Caki2 (cell line): ENCODE results near the gene AHCTF1. TPM values are rescaled to one million over a fixed set of nuclear protein-coding genes. Genes with fewer than 3 reads are reported as not detected.

Source experiments
- DNase-seq: peaks from one replicate; pipeline ENCODE4 v3.0.0-alpha.2; 2015; ENCODE audit warnings: low read depth
- in situ Hi-C: cut with HindIII; loops from 2 replicates; pipeline ENCODE4 v1.10.0; 2016; ENCODE audit warnings: low sequenced_read_pairs, low pct_unique_long_range_greater_than_20kb, mixed read lengths
- total RNA-seq: library from RNA; depleted of rRNA; stranded (reverse); fragments of >200 nt; shearing (Covaris generic); gene quantifications from 2 replicates; pipeline ENCODE4 v1.2.3, GENCODE V29; 2014; ENCODE audit warnings: low replicate concordance; rRNA removed

AHCTF1 gene
- total RNA-seq, 1 experiment from 2014 or later: 13.0 TPM

DNA sequence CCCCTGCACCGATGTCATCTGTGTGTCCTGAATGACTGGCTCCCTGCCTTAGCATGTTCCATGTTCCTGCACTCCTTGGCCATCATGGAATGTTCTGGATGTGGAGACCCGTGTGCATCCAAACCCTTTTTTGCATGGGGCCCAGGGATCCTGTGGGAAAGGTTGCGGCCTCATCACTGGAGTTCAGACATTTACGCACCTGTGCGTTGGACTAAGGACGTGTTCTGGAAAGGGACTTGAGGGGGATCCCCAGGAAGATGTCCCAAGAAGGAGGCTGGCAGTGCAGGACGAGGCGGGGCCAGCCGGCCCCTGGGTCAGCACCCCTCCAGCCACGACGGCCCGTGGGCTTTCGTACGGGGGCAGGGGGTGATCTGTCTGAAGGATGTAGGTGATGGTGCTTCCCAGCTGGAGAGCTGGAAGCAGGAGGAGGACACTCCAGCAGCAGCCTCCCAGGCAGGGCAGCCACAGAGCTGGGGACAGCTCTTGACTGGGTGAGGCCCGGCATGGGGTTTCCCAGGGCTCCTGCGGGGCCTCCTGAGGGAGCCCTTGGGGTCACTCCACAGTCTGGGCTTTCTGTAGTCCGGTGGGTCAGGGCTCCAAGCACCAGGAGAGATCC, 140.3 kb downstream of the AHCTF1 start:
- DNase-seq: no peak
- in situ Hi-C loops: no loop called here

- DNase-seq: no peak
- in situ Hi-C loops: no loop called here
Observed at GRCh38 chr1:246790833-246791232, 140.9 kb downstream of the AHCTF1 start.

- in situ Hi-C loops: no loop called here
- DNase-seq: no peak
Observed at GRCh38 chr1:246790364-246790763, 141.4 kb downstream of the AHCTF1 start.

DNA sequence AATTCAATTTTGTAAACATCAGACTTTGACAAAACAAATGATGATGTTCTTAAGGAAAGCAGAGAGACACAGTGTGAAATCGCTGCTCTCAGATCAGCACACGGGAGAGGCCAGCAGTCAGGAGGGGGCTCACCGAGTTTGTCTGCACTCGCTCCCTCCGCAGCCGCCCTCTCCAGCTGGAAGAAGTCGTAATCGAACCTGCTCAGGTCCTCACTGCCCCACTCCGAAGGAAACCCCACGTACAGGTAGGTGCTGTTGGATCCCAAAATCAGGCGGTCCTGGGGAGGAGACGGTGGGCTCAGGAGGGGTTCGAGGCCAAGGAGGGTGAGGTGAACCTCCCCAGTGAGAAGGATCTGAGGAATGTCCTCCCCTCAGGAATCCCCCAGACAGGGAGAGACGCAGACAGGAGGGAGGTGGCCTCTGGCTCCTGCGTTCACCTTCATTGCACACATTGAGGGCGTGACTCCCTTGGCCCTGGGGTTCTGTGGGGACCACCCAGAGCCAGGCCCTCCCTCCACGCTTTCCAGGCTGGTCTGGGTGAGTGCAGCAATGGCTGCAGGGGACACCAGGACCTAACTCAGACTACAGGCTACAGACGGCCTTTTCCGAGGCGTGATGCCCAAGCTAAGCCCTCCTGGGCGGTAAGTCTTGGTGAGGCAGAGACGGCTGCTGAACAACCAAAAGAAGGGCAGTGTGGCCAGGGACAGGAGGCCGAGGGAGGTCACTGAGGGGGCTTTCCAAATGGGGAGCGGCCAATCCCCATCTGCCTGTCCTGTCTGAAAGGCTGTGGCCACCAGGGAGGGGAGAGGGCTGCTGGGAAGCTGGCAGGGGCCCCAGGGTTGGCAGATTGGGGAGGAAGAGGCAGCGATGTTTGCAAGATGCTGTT, 142.1 kb downstream of the AHCTF1 start:
- DNase-seq: no peak
- in situ Hi-C loops: no loop called here

Other genes with a start within 250 kb of the AHCTF1 start
- gene SCCPDH, start 207.5 kb downstream of the AHCTF1 start, total RNA-seq: 46.7 and 63.8 TPM in 2 replicates
- not detected in 2 replicates for gene ZNF695, start 76.1 kb upstream of the AHCTF1 start, total RNA-seq
- gene ZNF670, start 146.9 kb upstream of the AHCTF1 start, total RNA-seq: 2.1 and 3.7 TPM in 2 replicates
- 5.6 and 12.8 TPM in 2 replicates for gene ZNF669, start 172.4 kb upstream of the AHCTF1 start, total RNA-seq
- 64.1 and 73.4 TPM in 2 replicates for gene ZNF124, start 240.1 kb upstream of the AHCTF1 start, total RNA-seq